Mesendoderm (in vitro differentiated cells): ENCODE measurements around the gene MUC12.

Source experiments
- DNase-seq: peaks from one replicate; pipeline ENCODE4 v3.0.0; 2013
- H2AK5ac ChIP-seq: 2 replicates; pipeline ENCODE4 v1.6.1; 2013; ENCODE audit warnings: low read length, inconsistent platforms
- H2BK120ac ChIP-seq: 2 replicates; pipeline ENCODE4 v1.6.1; 2013; ENCODE audit warnings: low read depth, mild to moderate bottlenecking, low read length, moderate library complexity, mixed read lengths
- H2BK15ac ChIP-seq: replicated peaks from 2 replicates; pipeline ENCODE4 v1.6.1; 2013; ENCODE audit warnings: low read depth, mild to moderate bottlenecking, moderate library complexity
- H2BK5ac ChIP-seq: 2 replicates; pipeline ENCODE4 v1.6.1; 2013; ENCODE audit warnings: low read length, inconsistent platforms
- H3K18ac ChIP-seq: 2 replicates; pipeline ENCODE4 v1.6.1; 2013; ENCODE audit warnings: mild to moderate bottlenecking, low read length, mixed read lengths
- H3K23ac ChIP-seq: one replicate; pipeline ENCODE4 v1.6.1; 2013; ENCODE audit warnings: low read length
- H3K27ac ChIP-seq: 2 replicates; pipeline ENCODE4 v1.5.1; 2013; ENCODE audit warnings: low read depth, mild to moderate bottlenecking, inconsistent platforms, low read length, moderate library complexity
- H3K27me3 ChIP-seq: 2 replicates; pipeline ENCODE4 v1.6.1; 2013; ENCODE audit warnings: low read length, control low read depth, mild to moderate bottlenecking, inconsistent platforms; ENCODE audit not compliant: insufficient read depth, poor library complexity
- H3K36me3 ChIP-seq: 2 replicates; pipeline ENCODE4 v1.6.1; 2013; ENCODE audit warnings: low read length, inconsistent platforms; ENCODE audit not compliant: control insufficient read depth, insufficient read depth
- H3K4ac ChIP-seq: one replicate; pipeline ENCODE4 v1.6.1; 2013; ENCODE audit warnings: low read depth, mild to moderate bottlenecking, low read length, moderate library complexity
- H3K4me1 ChIP-seq: 2 replicates; pipeline ENCODE4 v1.6.1; 2013; ENCODE audit warnings: low read depth, low read length, inconsistent platforms; ENCODE audit not compliant: control insufficient read depth
- H3K4me2 ChIP-seq: 2 replicates; pipeline ENCODE4 v1.6.1; 2013; ENCODE audit warnings: low read length
- H3K4me3 ChIP-seq: 2 replicates; pipeline ENCODE4 v1.5.1; 2013; ENCODE audit warnings: mild to moderate bottlenecking, low read length
- H3K56ac ChIP-seq: one replicate; pipeline ENCODE4 v1.6.1; 2013; ENCODE audit warnings: low read length
- H3K79me1 ChIP-seq: 2 replicates; pipeline ENCODE4 v1.6.1; 2013; ENCODE audit warnings: low read length, inconsistent platforms
- H3K79me2 ChIP-seq: 2 replicates; pipeline ENCODE4 v1.6.1; 2013; ENCODE audit warnings: mild to moderate bottlenecking, low read length; ENCODE audit not compliant: control insufficient read depth, insufficient read depth
- H3K9ac ChIP-seq: 2 replicates; pipeline ENCODE4 v1.6.1; 2013; ENCODE audit warnings: low read length, inconsistent platforms
- H4K5ac ChIP-seq: one replicate; pipeline ENCODE4 v1.6.1; 2013; ENCODE audit warnings: low read length
- H4K8ac ChIP-seq: one replicate; pipeline ENCODE4 v1.6.1; 2013; ENCODE audit warnings: low read depth, mild to moderate bottlenecking, control low read depth, low read length, moderate library complexity
- whole genome bisulfite sequencing: extraction: QIAGEN DNeasy Blood & Tissue Kit; methylation state at CpG from one replicate; pipeline ENCODE4 v1.1.7; 2013; ENCODE audit warnings: low lambda C conversion rate, missing lambda C conversion rate; ENCODE audit not compliant: insufficient coverage; ENCODE audit errors: extremely low coverage; 5-methylcytosine and 5-hydroxymethylcytosine counted together

The MUC12 gene

DNA sequence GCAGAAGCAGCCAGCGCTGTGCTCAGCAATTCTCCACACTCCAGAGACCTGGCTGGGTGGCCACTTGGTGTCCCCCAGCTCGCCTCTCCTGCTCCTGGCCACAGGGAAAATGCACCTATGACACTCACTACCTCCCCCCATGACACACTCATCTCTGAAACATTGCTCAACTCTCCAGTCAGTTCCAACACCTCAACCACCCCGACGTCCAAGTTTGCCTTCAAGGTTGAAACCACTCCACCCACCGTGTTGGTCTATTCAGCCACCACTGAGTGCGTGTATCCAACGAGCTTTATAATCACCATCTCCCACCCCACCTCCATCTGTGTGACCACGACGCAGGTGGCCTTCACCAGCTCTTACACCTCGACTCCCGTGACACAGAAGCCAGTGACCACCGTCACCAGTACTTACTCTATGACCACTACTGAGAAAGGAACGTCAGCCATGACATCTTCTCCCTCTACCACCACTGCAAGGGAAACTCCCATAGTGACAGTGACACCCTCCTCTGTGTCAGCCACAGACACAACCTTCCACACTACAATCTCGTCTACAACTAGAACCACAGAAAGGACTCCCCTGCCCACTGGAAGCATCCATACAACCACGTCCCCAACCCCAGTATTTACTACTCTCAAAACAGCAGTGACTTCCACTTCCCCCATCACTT is 17.3 kb upstream of the MUC12 start:
- H3K4me2 ChIP-seq = no peak overlapping the region
- no peak overlapping the region for H3K18ac ChIP-seq
- peak overlapping the region; percentile 65 for H3K56ac ChIP-seq
- peaks cover 10% of the 10 kb centered on the region for H3K4me1 ChIP-seq
- H3K4ac ChIP-seq = no peak overlapping the region
- H3K23ac ChIP-seq = no peak overlapping the region
- H4K8ac ChIP-seq = no peak overlapping the region
- H3K79me1 ChIP-seq = no peaks in the 10 kb centered on the region
- peak overlapping the region; percentile 28 for H2AK5ac ChIP-seq
- H3K9ac ChIP-seq = peak overlapping the region; percentile 37
- no peak overlapping the region for H2BK15ac ChIP-seq
- H2BK5ac ChIP-seq = no peak overlapping the region
- H3K27ac ChIP-seq = no peak overlapping the region
- no peaks in the 10 kb centered on the region for H3K79me2 ChIP-seq
- no peaks in the 10 kb centered on the region for H3K27me3 ChIP-seq
- no peak overlapping the region for H2BK120ac ChIP-seq
- no peak overlapping the region for H4K5ac ChIP-seq
- peaks cover 1% of the 10 kb centered on the region for H3K36me3 ChIP-seq
- WGBS = no CpG with 5 or more reads among the region's 15 CpGs
- no peak for DNase-seq
- H3K4me3 ChIP-seq = no peak overlapping the region

DNA sequence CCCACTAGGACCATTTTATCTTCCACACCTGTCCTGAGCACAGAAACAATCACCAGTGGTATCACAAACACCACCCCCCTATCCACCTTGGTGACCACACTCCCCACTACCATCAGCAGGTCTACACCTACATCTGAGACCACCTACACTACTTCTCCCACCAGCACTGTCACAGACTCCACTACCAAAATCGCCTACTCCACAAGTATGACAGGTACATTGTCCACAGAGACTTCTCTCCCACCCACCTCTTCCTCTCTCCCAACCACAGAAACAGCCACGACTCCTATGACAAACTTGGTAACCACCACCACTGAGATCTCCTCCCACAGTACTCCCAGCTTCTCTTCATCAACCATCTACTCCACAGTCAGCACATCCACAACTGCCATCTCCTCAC is 16.7 kb upstream of the MUC12 start:
- Histone ChIP-seq H3K4me1 (peaks cover 10% of the 10 kb centered on the region), H4K8ac (no peak overlapping the region), H3K18ac (no peak overlapping the region), H2AK5ac (no peak overlapping the region), H3K79me2 (no peaks in the 10 kb centered on the region), H3K27me3 (no peaks in the 10 kb centered on the region), H3K9ac (no peak overlapping the region), H2BK120ac (no peak overlapping the region), H3K36me3 (peaks cover 1% of the 10 kb centered on the region), H3K56ac (no peak overlapping the region), H3K27ac (no peak overlapping the region), H3K79me1 (no peaks in the 10 kb centered on the region), H3K4me2 (no peak overlapping the region), H2BK5ac (no peak overlapping the region), H3K4me3 (no peak overlapping the region), H4K5ac (no peak overlapping the region), H3K4ac (no peak overlapping the region), H3K23ac (no peak overlapping the region), H2BK15ac (no peak overlapping the region)
- DNase-seq = no peak
- WGBS = no CpG with 5 or more reads among the region's 2 CpGs

- Histone ChIP-seq H2BK120ac (no peak overlapping the region), H3K4me2 (no peak overlapping the region), H3K36me3 (peaks cover 5% of the 10 kb centered on the region), H2AK5ac (no peak overlapping the region), H3K23ac (no peak overlapping the region), H3K27ac (no peak overlapping the region), H3K79me2 (peaks cover 2% of the 10 kb centered on the region), H3K4ac (no peak overlapping the region), H3K79me1 (peaks cover 3% of the 10 kb centered on the region), H4K5ac (no peak overlapping the region), H2BK15ac (no peak overlapping the region), H3K4me1 (no peaks in the 10 kb centered on the region), H3K27me3 (no peaks in the 10 kb centered on the region), H3K56ac (no peak overlapping the region), H3K4me3 (peak overlapping the region; percentile 13), H4K8ac (no peak overlapping the region), H3K18ac (no peak overlapping the region), H2BK5ac (no peak overlapping the region), H3K9ac (no peak overlapping the region)
- no peak for DNase-seq
- 93% methylated on average over 2 of the region's 12 CpGs for WGBS
Measured at GRCh38 chr7:100957832-100958421, 11.4 kb upstream of the MUC12 start.

DNA sequence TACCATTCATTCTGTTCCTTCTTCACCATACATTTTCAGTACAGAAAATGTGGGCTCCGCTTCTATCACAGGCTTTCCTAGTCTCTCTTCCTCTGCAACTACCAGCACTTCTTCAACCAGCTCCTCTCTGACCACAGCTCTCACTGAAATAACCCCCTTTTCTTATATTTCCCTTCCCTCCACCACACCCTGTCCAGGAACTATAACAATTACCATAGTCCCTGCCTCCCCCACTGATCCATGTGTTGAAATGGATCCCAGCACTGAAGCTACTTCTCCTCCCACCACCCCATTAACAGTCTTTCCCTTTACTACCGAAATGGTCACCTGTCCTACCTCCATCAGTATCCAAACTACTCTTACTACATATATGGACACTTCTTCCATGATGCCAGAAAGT is 9.5 kb upstream of the MUC12 start:
- no peak overlapping the region for H4K5ac ChIP-seq
- H3K4me3 ChIP-seq = no peak overlapping the region
- H2BK5ac ChIP-seq = no peak overlapping the region
- H3K18ac ChIP-seq = no peak overlapping the region
- no peak overlapping the region for H2BK120ac ChIP-seq
- peaks cover 3% of the 10 kb centered on the region for H3K4me1 ChIP-seq
- no peak overlapping the region for H3K27ac ChIP-seq
- H3K56ac ChIP-seq = no peak overlapping the region
- H2AK5ac ChIP-seq = no peak overlapping the region
- H3K4me2 ChIP-seq = no peak overlapping the region
- no peak overlapping the region for H3K4ac ChIP-seq
- no peak overlapping the region for H3K23ac ChIP-seq
- H3K9ac ChIP-seq = no peak overlapping the region
- DNase-seq = no peak
- H3K79me1 ChIP-seq = peaks cover 5% of the 10 kb centered on the region
- peaks cover 5% of the 10 kb centered on the region for H3K36me3 ChIP-seq
- no CpG with 5 or more reads among the region's 2 CpGs for WGBS
- no peak overlapping the region for H4K8ac ChIP-seq
- H3K27me3 ChIP-seq = no peaks in the 10 kb centered on the region
- peaks cover 2% of the 10 kb centered on the region for H3K79me2 ChIP-seq
- H2BK15ac ChIP-seq = no peak overlapping the region

- H3K4me3 ChIP-seq = no peak overlapping the region
- H3K23ac ChIP-seq = no peak overlapping the region
- H3K4me1 ChIP-seq = peaks cover 11% of the 10 kb centered on the region
- no peak overlapping the region for H2BK5ac ChIP-seq
- H3K27ac ChIP-seq = no peak overlapping the region
- H4K8ac ChIP-seq = no peak overlapping the region
- H3K4me2 ChIP-seq = no peak overlapping the region
- peaks cover 2% of the 10 kb centered on the region for H3K79me2 ChIP-seq
- peaks cover 4% of the 10 kb centered on the region for H3K36me3 ChIP-seq
- H3K9ac ChIP-seq = no peak overlapping the region
- H2BK15ac ChIP-seq = no peak overlapping the region
- no peak overlapping the region for H2AK5ac ChIP-seq
- H3K18ac ChIP-seq = no peak overlapping the region
- peaks cover 5% of the 10 kb centered on the region for H3K79me1 ChIP-seq
- 100% methylated on average over 1 of the region's 3 CpGs for WGBS
- no peak overlapping the region for H3K56ac ChIP-seq
- no peaks in the 10 kb centered on the region for H3K27me3 ChIP-seq
- H3K4ac ChIP-seq = no peak overlapping the region
- no peak for DNase-seq
- H2BK120ac ChIP-seq = no peak overlapping the region
- H4K5ac ChIP-seq = no peak overlapping the region
Measured at GRCh38 chr7:100962537-100962936, 6.8 kb upstream of the MUC12 start.

GRCh38 chr7:100963386-100963785 is 6.0 kb upstream of the MUC12 start:
- no peak overlapping the region for H2BK5ac ChIP-seq
- no peak overlapping the region for H3K4ac ChIP-seq
- H3K27ac ChIP-seq = no peak overlapping the region
- H3K4me2 ChIP-seq = no peak overlapping the region
- no peak overlapping the region for H2BK120ac ChIP-seq
- no peak overlapping the region for H2BK15ac ChIP-seq
- H3K27me3 ChIP-seq = no peaks in the 10 kb centered on the region
- peaks cover 11% of the 10 kb centered on the region for H3K4me1 ChIP-seq
- no peak overlapping the region for H3K9ac ChIP-seq
- H4K5ac ChIP-seq = no peak overlapping the region
- no peak for DNase-seq
- H3K4me3 ChIP-seq = no peak overlapping the region
- no peak overlapping the region for H3K56ac ChIP-seq
- H2AK5ac ChIP-seq = no peak overlapping the region
- no peak overlapping the region for H3K18ac ChIP-seq
- peaks cover 2% of the 10 kb centered on the region for H3K79me1 ChIP-seq
- H4K8ac ChIP-seq = no peak overlapping the region
- peaks cover under 1% of the 10 kb centered on the region for H3K36me3 ChIP-seq
- WGBS = no CpG with 5 or more reads among the region's 12 CpGs
- no peaks in the 10 kb centered on the region for H3K79me2 ChIP-seq
- no peak overlapping the region for H3K23ac ChIP-seq
